GM13977 (cell line): ENCODE data around the gene OCIAD1.

Source experiments
- DNase-seq: peaks from one replicate; pipeline ENCODE4 v3.0.0; 2012; ENCODE audit warnings: low spot score
- CTCF ChIP-seq: IDR thresholded peaks from 2 replicates; pipeline ENCODE4 v1.5.1; 2012; ENCODE audit warnings: mild to moderate bottlenecking, control low read depth; ENCODE audit not compliant: insufficient read depth; ENCODE audit errors: extremely low read depth, missing control alignments
- in situ Hi-C: fragments of 300-500 bp; cut with MboI; formaldehyde crosslinking; loops from one replicate; pipeline ENCODE4 v1.12.0; 2022; ENCODE audit warnings: low sequenced_read_pairs, low pct_unique_long_range_greater_than_20kb, mixed read lengths, inconsistent platforms; ENCODE audit not compliant: unreplicated experiment

The OCIAD1 gene

GRCh38 chr4:48908687-48909086 lies 77.8 kb downstream of the OCIAD1 start:
- DNase-seq, result no peak
- in situ Hi-C loops, result no loop called here
- TF ChIP-seq CTCF, result no peak

- TF ChIP-seq CTCF, result no peak
- in situ Hi-C loops, result no loop called here
- no peak for DNase-seq
These were observed 78.8 kb downstream of the OCIAD1 start for GRCh38 chr4:48909697-48910096.

GRCh38 chr4:48910511-48910910 lies 79.6 kb downstream of the OCIAD1 start:
- TF ChIP-seq CTCF, result no peak
- in situ Hi-C loops, result no loop called here
- DNase-seq, result no peak
